ENCODE results near the gene CDH16.

GRCh38 chr16:66863707-66864106 lies 55.0 kb downstream of the CDH16 start:
- TF ChIP-seq FOXP1 (IDR thresholded peaks at IDR 0.05) (no peak), FOXP1 (CRISPR knock-in tag; IDR thresholded peaks at IDR 0.05) (no peak), CTCF (CRISPR knock-in tag; IDR thresholded peaks at IDR 0.05) (no peak), POLR2A (IDR thresholded peaks at IDR 0.05; ENCODE audit: insufficient read depth in 1 of 2, low read depth in 2 of 2, low read length in 2 of 2) (no peak)

Measured in HepG2 (cell line).